Neural cell (in vitro differentiated cells): Measurements from ENCODE around the gene KRTAP1-5. TPM values are rescaled to one million over a fixed set of nuclear protein-coding genes. Genes with fewer than 3 reads are reported as not detected.
"Not testable (repeated sequence)": the region's sequence is repeated elsewhere in the genome, so short reads cannot be mapped to it uniquely, and the experiment has no call there.

Source experiments
- H2AFZ ChIP-seq: fragments of 200-600, 300-800 bp; sonication (generic), shearing (Covaris generic); 2 replicates; pipeline ENCODE4 v1.6.0; 2014; ENCODE audit warnings: low read depth, mild to moderate bottlenecking, antibody characterized with exemption, low read length, moderate library complexity
- H3F3A ChIP-seq: fragments of 200-600 bp; shearing (Covaris generic); 2 replicates; pipeline ENCODE4 v1.6.1; 2016; ENCODE audit warnings: mild to moderate bottlenecking, moderate library complexity, mixed read lengths, antibody characterized with exemption, low read length; ENCODE audit not compliant: insufficient read depth, poor library complexity, severe bottlenecking
- H3K27ac ChIP-seq: fragments of 200-600, 300-800 bp; sonication (generic), shearing (Covaris generic); 2 replicates; pipeline ENCODE4 v1.5.1; 2014; ENCODE audit warnings: mild to moderate bottlenecking, low read length, moderate library complexity
- H3K27me3 ChIP-seq: fragments of 300-800, 200-600 bp; sonication (generic), shearing (Covaris generic); 2 replicates; pipeline ENCODE4 v1.6.0; 2014; ENCODE audit warnings: mild to moderate bottlenecking, low read depth, low read length, moderate library complexity; ENCODE audit not compliant: insufficient read depth
- H3K36me3 ChIP-seq: fragments of 300-800, 200-600 bp; sonication (generic), shearing (Covaris generic); 2 replicates; pipeline ENCODE4 v1.5.1; 2014; ENCODE audit warnings: mild to moderate bottlenecking, antibody characterized with exemption, low read length, moderate library complexity; ENCODE audit not compliant: insufficient read depth
- H3K4me2 ChIP-seq: fragments of 300-800, 200-600 bp; sonication (generic), shearing (Covaris generic); 2 replicates; pipeline ENCODE4 v1.6.0; 2014; ENCODE audit warnings: mild to moderate bottlenecking, low read length
- H3K4me3 ChIP-seq: fragments of 300-800, 200-600 bp; sonication (generic), shearing (Covaris generic); 2 replicates; pipeline ENCODE4 v1.5.1; 2014; ENCODE audit warnings: mild to moderate bottlenecking, low read length, moderate library complexity
- H3K79me2 ChIP-seq: fragments of 200-600 bp; shearing (Covaris generic); replicated peaks from 2 replicates; pipeline ENCODE4 v1.6.0; 2014; ENCODE audit warnings: mild to moderate bottlenecking, low read length, moderate library complexity; ENCODE audit not compliant: insufficient read depth
- H3K9ac ChIP-seq: fragments of 300-800, 200-600 bp; sonication (generic), shearing (Covaris generic); 2 replicates; pipeline ENCODE4 v1.6.1; 2016; ENCODE audit warnings: mild to moderate bottlenecking, low read length, mixed read lengths
- H3K9me2 ChIP-seq: fragments of 200-600 bp; shearing (Covaris generic); 2 replicates; pipeline ENCODE4 v1.6.1; 2016; ENCODE audit warnings: mild to moderate bottlenecking, low read length, mixed read lengths; ENCODE audit not compliant: insufficient read depth
- H3K9me3 ChIP-seq: fragments of 200-600, 300-800 bp; sonication (generic), shearing (Covaris generic); 2 replicates; pipeline ENCODE4 v1.6.1; 2016; ENCODE audit warnings: mild to moderate bottlenecking, mixed run types, low read length, moderate library complexity, mixed read lengths
- H4K20me1 ChIP-seq: fragments of 200-600 bp; shearing (Covaris generic); 2 replicates; pipeline ENCODE4 v1.6.1; 2016; ENCODE audit warnings: mild to moderate bottlenecking, mixed run types; ENCODE audit not compliant: insufficient read depth
- CTCF ChIP-seq: fragments of 450-650 bp; IDR thresholded peaks from 2 replicates; pipeline ENCODE4 v1.5.1; 2014; ENCODE audit warnings: antibody characterized with exemption, mild to moderate bottlenecking, moderate library complexity; ENCODE audit not compliant: poor library complexity, severe bottlenecking
- EP300 ChIP-seq: fragments of 450-650 bp; conservative IDR thresholded peaks from 2 replicates; pipeline ENCODE4 v1.6.1; 2014; ENCODE audit warnings: antibody characterized with exemption, mild to moderate bottlenecking, moderate library complexity; ENCODE audit not compliant: poor library complexity, severe bottlenecking
- EZH2 ChIP-seq: fragments of 200-600, 300-800 bp; shearing (Covaris generic), sonication (generic); IDR thresholded peaks from 2 replicates; pipeline ENCODE4 v1.6.1; 2014; ENCODE audit warnings: antibody characterized with exemption, low read length, borderline replicate concordance, mild to moderate bottlenecking; ENCODE audit not compliant: insufficient read depth, poor library complexity, severe bottlenecking
- MXI1 ChIP-seq: fragments of 450-650 bp; conservative IDR thresholded peaks from 2 replicates; pipeline ENCODE4 v1.6.1; 2014; ENCODE audit warnings: antibody characterized with exemption, mild to moderate bottlenecking; ENCODE audit not compliant: poor library complexity, severe bottlenecking
- POLR2AphosphoS5 ChIP-seq: IDR thresholded peaks from 2 replicates; pipeline ENCODE4 v1.6.1; 2012
- RAD21 ChIP-seq: fragments of 450-650 bp; conservative IDR thresholded peaks from 2 replicates; pipeline ENCODE4 v1.6.1; 2014; ENCODE audit warnings: antibody characterized with exemption, mild to moderate bottlenecking, moderate library complexity
- SMC3 ChIP-seq: fragments of 450-650 bp; conservative IDR thresholded peaks from 2 replicates; pipeline ENCODE4 v1.6.1; 2014; ENCODE audit warnings: antibody characterized with exemption, mild to moderate bottlenecking, moderate library complexity; ENCODE audit not compliant: poor library complexity
- TAF1 ChIP-seq: IDR thresholded peaks from 2 replicates; pipeline ENCODE4 v1.6.1; 2012; ENCODE audit warnings: low read depth
- polyA plus RNA-seq: library from polyadenylated mRNA; depleted of rRNA; stranded (reverse); fragments of >200 nt; gene quantifications from 2 replicates; pipeline ENCODE4 v1.2.3, GENCODE V29; 2014
- TF ChIP-seq, protein P1 (sequence below): IDR thresholded peaks from 2 replicates; pipeline ENCODE4 v1.6.1; 2012; ENCODE audit warnings: borderline replicate concordance

KRTAP1-5 gene
- polyA plus RNA-seq, 1 donor from 2014 or later: not detected

- no peaks in the 10 kb centered on the region for H3K9me2 ChIP-seq
- no peak overlapping the region for H3K4me3 ChIP-seq
- H3K36me3 ChIP-seq: no peaks in the 10 kb centered on the region
- TF ChIP-seq CTCF (no peak), EP300 (no peak), RAD21 (no peak), POLR2AphosphoS5 (no peak), TAF1 (no peak), EZH2 (no peak), SMC3 (no peak), MXI1 (no peak)
- TF ChIP-seq, protein P1, sequence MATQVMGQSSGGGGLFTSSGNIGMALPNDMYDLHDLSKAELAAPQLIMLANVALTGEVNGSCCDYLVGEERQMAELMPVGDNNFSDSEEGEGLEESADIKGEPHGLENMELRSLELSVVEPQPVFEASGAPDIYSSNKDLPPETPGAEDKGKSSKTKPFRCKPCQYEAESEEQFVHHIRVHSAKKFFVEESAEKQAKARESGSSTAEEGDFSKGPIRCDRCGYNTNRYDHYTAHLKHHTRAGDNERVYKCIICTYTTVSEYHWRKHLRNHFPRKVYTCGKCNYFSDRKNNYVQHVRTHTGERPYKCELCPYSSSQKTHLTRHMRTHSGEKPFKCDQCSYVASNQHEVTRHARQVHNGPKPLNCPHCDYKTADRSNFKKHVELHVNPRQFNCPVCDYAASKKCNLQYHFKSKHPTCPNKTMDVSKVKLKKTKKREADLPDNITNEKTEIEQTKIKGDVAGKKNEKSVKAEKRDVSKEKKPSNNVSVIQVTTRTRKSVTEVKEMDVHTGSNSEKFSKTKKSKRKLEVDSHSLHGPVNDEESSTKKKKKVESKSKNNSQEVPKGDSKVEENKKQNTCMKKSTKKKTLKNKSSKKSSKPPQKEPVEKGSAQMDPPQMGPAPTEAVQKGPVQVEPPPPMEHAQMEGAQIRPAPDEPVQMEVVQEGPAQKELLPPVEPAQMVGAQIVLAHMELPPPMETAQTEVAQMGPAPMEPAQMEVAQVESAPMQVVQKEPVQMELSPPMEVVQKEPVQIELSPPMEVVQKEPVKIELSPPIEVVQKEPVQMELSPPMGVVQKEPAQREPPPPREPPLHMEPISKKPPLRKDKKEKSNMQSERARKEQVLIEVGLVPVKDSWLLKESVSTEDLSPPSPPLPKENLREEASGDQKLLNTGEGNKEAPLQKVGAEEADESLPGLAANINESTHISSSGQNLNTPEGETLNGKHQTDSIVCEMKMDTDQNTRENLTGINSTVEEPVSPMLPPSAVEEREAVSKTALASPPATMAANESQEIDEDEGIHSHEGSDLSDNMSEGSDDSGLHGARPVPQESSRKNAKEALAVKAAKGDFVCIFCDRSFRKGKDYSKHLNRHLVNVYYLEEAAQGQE: no peak
- H3K79me2 ChIP-seq: no peaks in the 10 kb centered on the region
- H3K9me3 ChIP-seq: no peaks in the 10 kb centered on the region
- H3F3A ChIP-seq: no peaks in the 10 kb centered on the region
- H3K4me2 ChIP-seq: no peak overlapping the region
- no peak overlapping the region for H2AFZ ChIP-seq
- no peak overlapping the region for H3K9ac ChIP-seq
- H3K27me3 ChIP-seq: no peaks in the 10 kb centered on the region
- H4K20me1 ChIP-seq: no peaks in the 10 kb centered on the region
- no peak overlapping the region for H3K27ac ChIP-seq
These were observed 10.9 kb upstream of the KRTAP1-5 start for GRCh38 chr17:41037853-41038350.

GRCh38 chr17:41034346-41034935, 7.4 kb upstream of the KRTAP1-5 start, which contains the start of gene KRTAP1-3:
TSS of gene KRTAP1-3 (minus strand) at chr17:41034874. CDS start at chr17:41034821, 53 bp downstream.
- H3K79me2 ChIP-seq: not testable (repeated sequence)

More at GRCh38 chr17:41034346-41034935, 7.4 kb upstream of the KRTAP1-5 start, which contains the start of gene KRTAP1-3:
- not testable (repeated sequence) for H3K4me3 ChIP-seq, H3K27ac ChIP-seq, H3F3A ChIP-seq, H4K20me1 ChIP-seq, H2AFZ ChIP-seq, H3K27me3 ChIP-seq, H3K9me3 ChIP-seq, H3K9me2 ChIP-seq, H3K36me3 ChIP-seq, H3K4me2 ChIP-seq, H3K9ac ChIP-seq
